ENCODE measurements around the gene PRKG1. TPM values are rescaled to one million over a fixed set of nuclear protein-coding genes. Genes with fewer than 3 reads are reported as not detected.

Gene PRKG1
- total and polyA plus RNA-seq, 2 of the 8 experiments (the other 6 are each of a cell fraction or from before 2014, with no cell fraction given), result 4.2 to 15.2 TPM

DNA sequence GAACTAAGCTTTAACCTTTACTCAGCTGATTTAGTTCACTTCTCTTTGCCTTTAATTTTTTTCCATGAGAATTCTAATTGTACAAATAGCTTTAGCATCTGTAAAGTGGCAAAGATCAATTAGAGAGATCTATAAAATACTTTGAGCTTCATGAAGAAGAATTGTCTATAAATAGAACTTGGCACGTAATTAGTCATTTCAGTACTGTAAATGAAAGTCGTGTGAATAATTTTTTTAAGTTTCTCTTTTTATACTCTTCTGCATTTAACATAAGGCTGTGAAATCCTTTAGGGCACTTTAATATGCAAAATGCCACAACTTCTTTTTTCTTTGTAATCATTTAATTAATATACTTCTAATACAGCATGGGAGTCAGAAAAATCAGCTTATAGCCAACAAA, 447.3 kb downstream of the PRKG1 start:
- ChIA-PET CTCF (ENCODE audit: partially characterized antibody) (no interaction called here), POLR2A (ENCODE audit: partially characterized antibody) (interaction anchor here (0.6 kb wide), 1 partner anchor 11 kb away, joined by 3 read pairs; no protein-coding TSS in a partner anchor)
- Histone ChIP-seq H3K4me1 (replicated peaks in 1 of 4; ENCODE audit: control insufficient read depth in 3 of 4, insufficient read depth in 4 of 4, low read length in 3 of 4) (peaks cover 0 to 2% (median 0%) of the 10 kb centered on the region in 4 experiments; a peak in 1 of 7 replicates), H3K23me2 (ENCODE audit: low read depth, low read length) (no peaks in the 10 kb centered on the region), H3K18ac (ENCODE audit: extremely low read depth, low read length) (no peak overlapping the region), H2BK120ac (replicated peaks; ENCODE audit: low read depth, low read length) (no peak overlapping the region), H2BK5ac (ENCODE audit: low read depth, low read length) (no peak overlapping the region), H4K5ac (ENCODE audit: insufficient read length, low read depth, low read length) (no peak overlapping the region), H4K91ac (replicated peaks; ENCODE audit: insufficient read length, low read length) (no peak overlapping the region), H2AFZ (ENCODE audit: low read length) (no peak overlapping the region), H3K4ac (replicated peaks; ENCODE audit: insufficient read length, low read depth, low read length) (no peak overlapping the region), H2BK15ac (ENCODE audit: low read length) (no peak overlapping the region), H3K27me3 (replicated peaks in 1 of 4; ENCODE audit: control insufficient read depth in 3 of 4, extremely low read depth in 1 of 4, insufficient read depth in 3 of 4, low read length in 3 of 4) (no peaks in the 10 kb centered on the region), H4K20me1 (replicated peaks in 1 of 2; ENCODE audit: control insufficient read depth in 1 of 2, insufficient read depth in 2 of 2, low read length in 2 of 2) (no peaks in the 10 kb centered on the region), H3K36me3 (ENCODE audit: control insufficient read depth in 2 of 4, insufficient read depth in 4 of 4, low read length in 3 of 4) (no peaks in the 10 kb centered on the region), H3K9ac (replicated peaks in 1 of 4; ENCODE audit: extremely low read depth in 1 of 4, low read depth in 3 of 4, low read length in 3 of 4) (no peak overlapping the region), H3K79me2 (ENCODE audit: control insufficient read depth in 1 of 2, insufficient read depth in 2 of 2, low read length in 2 of 2) (no peaks in the 10 kb centered on the region), H3K23ac (ENCODE audit: insufficient read length) (no peak overlapping the region), H2BK20ac (ENCODE audit: low read length) (no peak overlapping the region), H4K8ac (ENCODE audit: extremely low read depth, insufficient read depth, low read length) (no peak overlapping the region), H2AK5ac (ENCODE audit: low read depth, low read length) (no peak overlapping the region), H3K14ac (ENCODE audit: insufficient read length) (no peak overlapping the region), H3K27ac (ENCODE audit: low read depth, low read length) (no peak overlapping the region), H3K4me3 (ENCODE audit: extremely low read depth in 1 of 4, insufficient read depth in 2 of 4, low read depth in 3 of 4, low read length in 4 of 4) (no peak overlapping the region), H3K4me2 (ENCODE audit: insufficient read depth in 1 of 2, low read depth in 2 of 2, low read length in 2 of 2) (no peak overlapping the region), H3K56ac (replicated peaks; ENCODE audit: insufficient read length, low read depth, low read length) (no peak overlapping the region), H3K9me3 (ENCODE audit: insufficient read depth in 2 of 2, low read depth in 1 of 2, low read length in 1 of 2) (no peaks in the 10 kb centered on the region), H3K79me1 (ENCODE audit: low read depth, low read length) (no peaks in the 10 kb centered on the region), H2BK12ac (ENCODE audit: low read depth, low read length) (no peak overlapping the region)
- FAIRE-seq (no peak), DNase-seq (ENCODE audit: low read depth in 1 of 2, low spot score in 2 of 2) (no peak)
- 89% methylated on average over 2 of the region's 2 CpGs; no CpG with 5 or more reads in 1 of the 2 experiments for WGBS, 2 experiments (ENCODE audit: extremely low coverage in 1 of 2, insufficient coverage in 1 of 2, insufficient read length in 1 of 2, insufficient replicate concordance in 2 of 2, low coverage in 1 of 2, low lambda C conversion rate in 2 of 2, missing lambda C conversion rate in 1 of 2)
- TF ChIP-seq KDM4A (IDR thresholded peaks at IDR 0.05; ENCODE audit: low read depth, low read length, severe bottlenecking) (no peak), SP2 (IDR thresholded peaks at IDR 0.05; ENCODE audit: low read length) (no peak), TEAD4 (IDR thresholded peaks at IDR 0.05; ENCODE audit: low read depth, low read length) (no peak), POLR2AphosphoS5 (IDR thresholded peaks at IDR 0.05; ENCODE audit: low read depth, low read length) (no peak), EGR1 (IDR thresholded peaks at IDR 0.05; ENCODE audit: borderline replicate concordance, low read depth, low read length) (no peak), HDAC6 (IDR thresholded peaks at IDR 0.05; ENCODE audit: low read depth, low read length) (no peak), TAF7 (optimal IDR thresholded peaks at IDR 0.05; ENCODE audit: borderline replicate concordance, low read depth, low read length) (no peak), SAP30 (IDR thresholded peaks at IDR 0.05; ENCODE audit: insufficient read depth, insufficient replicate concordance, low read length) (no peak), YY1 (IDR thresholded peaks at IDR 0.05; ENCODE audit: low read depth, low read length) (no peak), BCL11A (IDR thresholded peaks at IDR 0.05; ENCODE audit: low read depth in 2 of 2, low read length in 2 of 2) (no peak), BACH1 (IDR thresholded peaks at IDR 0.05; ENCODE audit: low read length) (no peak), SRF (IDR thresholded peaks at IDR 0.05; ENCODE audit: low read depth, low read length) (no peak), EZH2 (IDR thresholded peaks at IDR 0.05; ENCODE audit: low read depth, low read length, severe bottlenecking) (no peak)
- TF ChIP-seq, protein P1, sequence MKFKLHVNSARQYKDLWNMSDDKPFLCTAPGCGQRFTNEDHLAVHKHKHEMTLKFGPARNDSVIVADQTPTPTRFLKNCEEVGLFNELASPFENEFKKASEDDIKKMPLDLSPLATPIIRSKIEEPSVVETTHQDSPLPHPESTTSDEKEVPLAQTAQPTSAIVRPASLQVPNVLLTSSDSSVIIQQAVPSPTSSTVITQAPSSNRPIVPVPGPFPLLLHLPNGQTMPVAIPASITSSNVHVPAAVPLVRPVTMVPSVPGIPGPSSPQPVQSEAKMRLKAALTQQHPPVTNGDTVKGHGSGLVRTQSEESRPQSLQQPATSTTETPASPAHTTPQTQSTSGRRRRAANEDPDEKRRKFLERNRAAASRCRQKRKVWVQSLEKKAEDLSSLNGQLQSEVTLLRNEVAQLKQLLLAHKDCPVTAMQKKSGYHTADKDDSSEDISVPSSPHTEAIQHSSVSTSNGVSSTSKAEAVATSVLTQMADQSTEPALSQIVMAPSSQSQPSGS (IDR thresholded peaks at IDR 0.05; ENCODE audit: low read length), result no peak

All from H1 (cell line).